ELF-1 (cell line): ENCODE data around the gene CD40LG.

Source experiments
- DNase-seq: peaks from one replicate; pipeline ENCODE4 v3.0.0-alpha.2; 2016; ENCODE audit warnings: low read depth, low spot score

Gene CD40LG

GRCh38 chrX:136650811-136651210 is 2.9 kb downstream of the CD40LG start:
- no peak for DNase-seq

- no peak for DNase-seq
These were observed 5.1 kb downstream of the CD40LG start for GRCh38 chrX:136652822-136653723.

DNA sequence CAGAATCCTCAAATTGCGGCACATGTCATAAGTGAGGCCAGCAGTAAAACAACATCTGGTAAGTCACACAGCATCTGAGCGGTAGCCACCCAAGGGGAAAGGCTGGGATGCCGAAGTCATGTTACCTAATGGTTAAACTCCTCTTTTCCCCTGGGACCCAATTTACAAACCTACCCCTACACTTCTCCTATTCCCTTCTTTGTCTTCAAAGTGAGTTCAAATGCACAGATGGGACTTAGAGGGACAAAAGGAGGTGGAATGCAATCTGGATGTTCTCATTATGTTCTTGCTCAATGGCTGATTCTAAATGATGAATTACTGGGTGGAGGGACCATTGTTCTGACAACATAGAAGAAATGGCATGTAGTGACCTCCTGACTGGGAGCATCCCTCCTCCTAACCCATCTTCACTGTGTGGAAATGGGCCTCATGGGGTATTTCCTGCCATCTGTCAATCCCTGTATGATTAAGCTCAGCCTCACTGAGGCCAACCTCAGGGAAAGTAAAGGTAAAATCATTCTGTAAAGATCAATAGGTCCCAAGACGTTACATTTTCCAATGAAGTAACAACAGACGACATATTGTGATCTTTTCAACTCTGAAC is 8.5 kb downstream of the CD40LG start:
- DNase-seq = no peak

DNA sequence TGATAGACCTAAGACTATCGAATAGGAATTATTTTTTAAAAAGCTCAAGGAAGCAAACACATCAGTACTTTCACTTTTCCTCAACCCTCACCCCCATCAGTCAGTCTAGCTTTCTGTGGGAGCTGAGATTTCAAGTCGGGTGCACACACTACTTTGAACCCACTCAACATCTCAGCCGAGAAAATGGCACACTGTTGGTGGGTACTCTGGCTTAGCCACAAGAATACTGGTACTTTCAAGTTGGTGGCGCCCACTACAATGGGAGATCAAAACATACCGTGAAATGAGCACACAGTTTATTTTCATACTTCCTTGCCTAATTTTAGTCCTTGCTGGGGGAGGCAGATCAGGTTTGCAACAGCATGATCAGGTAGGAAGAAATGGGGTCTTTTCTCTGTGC is 10.2 kb downstream of the CD40LG start:
- no peak for DNase-seq

DNA sequence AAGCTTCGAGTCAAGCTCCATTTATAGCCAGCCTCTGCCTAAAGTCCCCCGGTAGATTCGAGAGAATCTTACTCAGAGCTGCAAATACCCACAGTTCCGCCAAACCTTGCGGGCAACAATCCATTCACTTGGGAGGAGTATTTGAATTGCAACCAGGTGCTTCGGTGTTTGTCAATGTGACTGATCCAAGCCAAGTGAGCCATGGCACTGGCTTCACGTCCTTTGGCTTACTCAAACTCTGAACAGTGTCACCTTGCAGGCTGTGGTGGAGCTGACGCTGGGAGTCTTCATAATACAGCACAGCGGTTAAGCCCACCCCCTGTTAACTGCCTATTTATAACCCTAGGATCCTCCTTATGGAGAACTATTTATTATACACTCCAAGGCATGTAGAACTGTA is 11.2 kb downstream of the CD40LG start:
- no peak for DNase-seq

DNA sequence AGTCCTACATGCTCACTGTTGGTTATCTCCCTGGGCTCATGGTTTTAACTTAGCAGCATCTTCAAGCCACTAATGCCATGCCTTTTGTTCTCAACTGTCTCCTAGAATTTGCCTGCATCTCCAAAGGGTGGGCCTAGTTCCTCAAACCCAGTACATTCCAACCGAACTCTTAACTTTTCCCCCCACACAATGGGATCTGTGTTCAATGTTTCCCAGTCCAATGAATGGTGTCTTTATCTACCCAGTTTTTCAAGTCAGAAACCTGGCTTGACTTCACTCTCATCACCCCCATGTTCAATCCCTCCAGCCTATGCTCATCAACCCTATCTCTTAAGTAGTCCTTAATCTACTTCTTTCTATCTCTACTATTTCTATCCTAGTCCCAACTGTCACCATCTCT is 12.9 kb downstream of the CD40LG start:
- no peak for DNase-seq

DNA sequence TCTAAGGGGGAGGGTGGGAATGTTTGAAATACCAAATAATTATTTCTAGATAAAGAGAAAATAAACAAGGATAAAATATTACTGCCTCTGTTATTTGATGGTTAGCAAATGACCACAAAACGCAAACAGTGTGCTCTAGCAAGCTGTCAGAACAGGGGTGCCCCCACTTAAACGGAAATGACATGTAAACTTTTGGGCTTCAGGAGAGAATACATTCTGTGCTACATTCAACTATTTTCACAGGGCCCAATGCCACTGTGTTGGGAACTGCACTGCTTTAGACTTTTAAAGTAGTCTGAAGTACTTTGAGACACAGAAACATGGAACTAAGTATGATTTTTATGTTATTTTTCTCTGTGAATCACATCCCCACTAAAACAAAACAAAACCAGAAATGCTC is 14.1 kb downstream of the CD40LG start:
- no peak for DNase-seq

GRCh38 chrX:136662976-136663375 is 15.0 kb downstream of the CD40LG start:
- no peak for DNase-seq

GRCh38 chrX:136665258-136665900 is 17.4 kb downstream of the CD40LG start:
- no peak for DNase-seq

GRCh38 chrX:136666088-136666487 is 18.1 kb downstream of the CD40LG start:
- DNase-seq = no peak

DNA sequence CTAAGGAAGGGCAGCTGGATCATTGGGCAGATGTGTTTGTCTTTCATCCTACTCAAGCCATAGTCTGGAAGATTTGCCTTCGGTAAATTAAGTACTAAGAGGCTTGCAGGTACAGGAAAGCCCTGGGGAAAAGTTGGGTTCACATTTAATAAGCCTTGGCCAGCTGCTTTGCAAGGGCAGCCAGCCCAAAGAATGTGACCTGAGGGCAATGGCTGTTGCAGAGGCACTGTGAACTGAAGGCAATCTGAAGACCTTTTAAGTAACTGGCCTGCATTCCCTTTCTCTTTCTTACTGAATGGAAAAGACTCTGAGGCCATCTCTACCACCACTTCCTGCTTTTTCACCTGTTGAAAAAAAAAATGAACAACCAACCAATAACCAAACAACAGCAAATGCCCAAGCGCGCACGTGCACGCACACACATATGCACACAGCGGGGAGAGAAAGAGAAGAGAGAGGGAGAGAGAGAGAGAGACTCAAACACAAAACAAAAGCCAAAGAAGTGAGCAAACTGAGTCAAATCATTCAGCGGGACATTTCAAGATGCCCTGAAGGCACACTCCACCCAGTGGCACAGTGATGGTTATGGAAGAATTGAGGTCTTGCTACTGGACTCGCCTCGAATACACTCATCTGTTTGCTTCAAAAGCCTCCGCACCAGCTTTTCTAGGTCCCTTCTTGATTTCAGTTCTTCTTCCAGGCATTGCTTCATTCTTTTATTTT is 19.6 kb downstream of the CD40LG start:
- peak; percentile 87 for DNase-seq

GRCh38 chrX:136671006-136671610 is 23.1 kb downstream of the CD40LG start:
- DNase-seq = no peak

DNA sequence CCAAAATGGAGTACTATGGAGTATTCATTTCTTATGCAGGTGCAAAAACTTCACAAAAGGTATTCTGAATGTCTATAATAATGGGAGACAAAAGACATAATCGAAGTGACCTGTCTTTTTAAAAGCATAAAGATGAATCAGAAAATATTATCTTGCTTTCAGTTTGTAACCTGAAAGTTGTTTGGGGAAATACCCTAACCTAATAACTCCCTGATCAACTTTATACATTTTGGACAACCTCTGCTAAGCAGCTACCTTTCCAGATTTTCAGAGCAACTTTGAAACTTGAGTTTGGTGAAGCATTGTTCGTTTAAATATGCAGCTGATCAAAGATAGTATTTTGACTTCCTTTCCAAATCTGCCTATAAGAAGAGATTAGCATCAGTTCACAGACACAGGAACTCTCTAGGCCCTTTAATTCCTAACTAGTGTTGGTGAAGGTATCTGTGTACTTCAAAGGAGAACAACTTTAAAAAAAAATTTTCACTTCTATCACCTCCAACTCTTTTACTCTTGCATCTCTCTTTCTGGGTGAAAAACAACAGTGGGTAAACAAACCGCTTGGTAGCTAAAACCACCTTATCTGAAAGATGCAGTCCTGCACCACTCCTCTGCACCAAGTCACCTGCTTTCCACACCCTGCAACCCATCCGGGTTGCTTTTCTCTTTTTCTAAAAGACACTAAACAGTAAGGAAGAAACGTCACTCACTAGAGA is 26.5 kb downstream of the CD40LG start:
- no peak for DNase-seq

GRCh38 chrX:136679531-136679930 is 31.6 kb downstream of the CD40LG start:
- no peak for DNase-seq

- DNase-seq = no peak
These were observed 36.2 kb downstream of the CD40LG start for GRCh38 chrX:136684120-136684519.

DNA sequence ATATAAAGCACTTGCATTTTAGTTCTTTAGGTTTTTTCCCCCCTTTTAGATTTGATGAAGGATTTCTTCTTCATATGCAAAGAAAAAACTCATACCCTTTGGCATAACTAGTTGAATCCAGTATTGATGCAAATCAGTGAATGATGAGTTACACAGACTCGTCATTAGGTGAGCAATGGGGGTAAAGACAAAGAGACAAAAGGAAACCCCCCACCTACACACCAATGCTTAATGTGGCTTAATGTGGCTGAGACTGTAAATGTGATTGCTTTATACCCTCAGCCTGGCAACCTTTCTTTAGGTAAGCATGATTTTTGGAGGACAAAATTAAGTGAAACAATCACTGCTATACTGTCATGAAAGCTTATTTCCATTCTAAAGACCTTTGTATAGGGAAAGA is 39.5 kb downstream of the CD40LG start:
- no peak for DNase-seq

DNA sequence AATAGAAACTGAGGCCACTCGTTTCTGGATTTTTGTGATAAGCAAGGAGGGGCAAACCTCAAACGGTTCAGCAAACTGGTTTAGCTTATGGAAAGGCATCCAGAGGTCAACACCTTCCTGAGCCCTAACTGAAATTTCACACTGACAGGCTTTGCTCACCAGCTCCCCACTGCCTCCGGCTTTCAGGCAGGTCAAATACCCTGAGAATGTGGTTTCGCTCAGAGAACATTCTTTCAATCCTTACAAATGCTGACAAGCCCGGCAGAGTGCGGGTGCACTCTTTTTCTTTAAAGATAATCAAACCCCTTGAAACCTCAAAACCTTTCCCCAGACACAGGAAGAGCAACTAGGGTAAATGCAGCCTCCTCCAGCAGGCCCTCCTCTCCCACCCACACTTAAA is 41.5 kb downstream of the CD40LG start:
- peak; percentile 74 for DNase-seq

DNA sequence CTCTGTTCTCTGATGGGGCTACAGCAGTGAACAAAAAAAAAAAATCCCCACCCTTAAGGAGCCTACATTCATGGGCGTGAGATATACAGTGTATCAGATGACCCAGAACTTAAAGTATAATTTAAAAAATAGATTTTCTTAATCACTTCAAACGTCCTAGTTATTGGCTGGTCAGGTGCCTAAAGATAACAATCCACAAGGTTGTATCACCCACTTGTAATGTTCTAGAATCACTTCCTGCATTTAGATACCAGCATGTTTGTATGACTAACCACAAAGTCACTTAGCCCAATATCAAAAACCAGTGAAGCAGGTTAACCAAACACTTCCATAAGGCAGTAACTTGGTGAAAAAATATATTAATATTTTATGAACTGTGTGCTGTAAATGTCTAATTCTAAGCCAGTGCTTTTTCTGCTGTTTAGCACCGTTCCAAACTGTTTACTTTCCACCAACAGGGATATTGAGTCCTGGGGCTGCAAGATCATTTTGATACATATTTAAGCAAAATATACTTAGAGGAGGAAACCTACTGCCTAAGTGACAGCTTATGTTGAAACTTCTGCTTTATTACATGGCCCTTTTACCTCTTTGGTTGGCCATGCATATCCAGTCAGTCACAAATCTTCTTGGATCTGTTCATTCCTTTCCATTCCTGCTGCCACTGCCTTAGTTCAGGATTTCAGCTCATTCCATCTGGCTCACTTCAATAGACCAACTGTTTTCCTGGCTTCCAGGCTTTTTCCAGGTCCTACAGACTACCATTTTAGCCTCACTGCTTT is 43.3 kb downstream of the CD40LG start:
- DNase-seq = no peak

DNA sequence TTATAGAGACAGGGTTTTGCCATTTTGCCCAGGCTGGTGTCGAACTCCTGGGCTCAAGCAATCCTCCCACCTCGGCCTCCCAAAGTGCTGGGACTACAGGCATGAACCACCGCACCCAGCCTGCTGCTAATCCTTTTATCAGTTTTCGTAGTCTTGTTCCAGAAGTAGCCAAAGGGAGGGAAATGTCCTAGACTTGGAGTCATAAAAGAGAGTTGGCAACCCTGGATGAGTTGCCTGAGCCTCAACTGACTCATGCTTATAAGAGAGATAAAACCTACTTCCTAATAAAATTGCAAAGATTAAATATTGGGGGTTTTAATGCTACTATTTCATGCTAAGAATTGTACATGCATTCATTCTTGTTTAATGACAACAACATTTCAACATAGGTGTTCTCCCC is 44.3 kb downstream of the CD40LG start:
- no peak for DNase-seq

DNA sequence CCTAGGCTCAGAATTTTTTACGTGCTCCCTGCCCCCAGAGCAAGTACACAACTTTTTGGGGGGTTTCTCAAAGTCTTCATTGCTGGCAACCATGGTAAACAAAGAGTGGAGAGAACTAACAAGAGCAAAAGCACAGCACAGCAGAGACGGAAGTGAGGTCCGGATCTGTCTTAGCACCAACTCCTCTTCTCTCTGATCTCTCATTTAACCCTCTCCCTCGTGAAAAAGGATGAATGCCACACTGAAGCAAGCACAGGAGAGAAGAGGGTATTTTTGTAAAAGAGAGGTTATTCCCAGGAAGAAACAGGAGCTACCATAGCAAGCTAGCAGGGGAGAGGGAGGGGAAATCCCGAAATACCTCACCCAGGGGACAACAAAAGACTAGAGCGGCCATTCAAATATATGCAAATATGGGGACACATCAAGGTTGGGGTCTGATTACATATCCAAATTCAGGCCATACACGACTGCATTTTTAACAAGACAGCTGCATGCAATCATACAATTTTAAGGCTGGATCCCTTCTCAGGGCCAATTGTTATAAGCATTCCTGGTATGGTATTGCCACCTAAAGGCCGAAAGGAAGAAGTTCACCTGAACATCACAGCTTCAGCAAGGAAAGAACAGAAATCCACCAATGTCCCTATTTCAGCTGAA is 46.6 kb downstream of the CD40LG start:
- DNase-seq = peak; percentile 62
